ENCODE results near the gene PAPOLA. TPM values are rescaled to one million over a fixed set of nuclear protein-coding genes. Genes with fewer than 3 reads are reported as not detected.

The PAPOLA gene
- polyA plus RNA-seq, 1 experiment, result 92.4 TPM

DNA sequence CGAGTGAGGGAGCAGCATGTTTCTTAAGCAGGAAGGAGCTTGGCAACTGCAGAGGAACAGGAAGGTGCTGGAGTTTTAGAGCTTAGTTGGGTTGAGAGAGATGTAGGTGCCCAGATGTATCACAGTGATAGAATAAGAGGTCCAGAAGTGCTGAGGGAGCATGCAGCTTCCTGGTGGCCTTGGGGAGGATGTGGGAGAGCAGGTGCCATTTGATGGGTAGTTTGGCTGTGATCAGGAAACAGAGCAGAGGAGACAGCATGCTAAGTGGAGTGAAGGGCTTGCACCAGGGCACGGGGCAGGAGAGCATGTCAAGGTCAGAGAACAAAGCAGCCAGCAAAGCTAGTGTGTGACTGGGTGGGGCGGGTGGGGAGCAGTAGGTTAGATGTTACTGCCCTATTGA is 74.8 kb downstream of the PAPOLA start:
- TF ChIP-seq, protein P1, sequence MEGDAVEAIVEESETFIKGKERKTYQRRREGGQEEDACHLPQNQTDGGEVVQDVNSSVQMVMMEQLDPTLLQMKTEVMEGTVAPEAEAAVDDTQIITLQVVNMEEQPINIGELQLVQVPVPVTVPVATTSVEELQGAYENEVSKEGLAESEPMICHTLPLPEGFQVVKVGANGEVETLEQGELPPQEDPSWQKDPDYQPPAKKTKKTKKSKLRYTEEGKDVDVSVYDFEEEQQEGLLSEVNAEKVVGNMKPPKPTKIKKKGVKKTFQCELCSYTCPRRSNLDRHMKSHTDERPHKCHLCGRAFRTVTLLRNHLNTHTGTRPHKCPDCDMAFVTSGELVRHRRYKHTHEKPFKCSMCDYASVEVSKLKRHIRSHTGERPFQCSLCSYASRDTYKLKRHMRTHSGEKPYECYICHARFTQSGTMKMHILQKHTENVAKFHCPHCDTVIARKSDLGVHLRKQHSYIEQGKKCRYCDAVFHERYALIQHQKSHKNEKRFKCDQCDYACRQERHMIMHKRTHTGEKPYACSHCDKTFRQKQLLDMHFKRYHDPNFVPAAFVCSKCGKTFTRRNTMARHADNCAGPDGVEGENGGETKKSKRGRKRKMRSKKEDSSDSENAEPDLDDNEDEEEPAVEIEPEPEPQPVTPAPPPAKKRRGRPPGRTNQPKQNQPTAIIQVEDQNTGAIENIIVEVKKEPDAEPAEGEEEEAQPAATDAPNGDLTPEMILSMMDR (IDR thresholded peaks at IDR 0.05; ENCODE audit: insufficient read depth, low read depth, low read length), result no peak
- no peaks in the 10 kb centered on the region for H3K27me3 ChIP-seq (ENCODE audit: control insufficient read depth, insufficient read depth, low read length)
- no peak for DNase-seq (ENCODE audit: low read depth)
- no peak overlapping the region for H3K4me3 ChIP-seq (ENCODE audit: low read depth, low read length)
- ChIA-PET POLR2A (interaction anchor here (0.5 kb wide), 1 partner anchor 254 kb away, joined by 3 read pairs; no protein-coding TSS in a partner anchor), CTCF (interaction anchor here (0.5 to 2.3 kb wide), 2 partner anchors 10 to 19 kb away, joined by 3 to 16 read pairs; no protein-coding TSS in a partner anchor)
- no peaks in the 10 kb centered on the region for H3K36me3 ChIP-seq (ENCODE audit: control insufficient read depth, insufficient read depth, low read length)

DNA sequence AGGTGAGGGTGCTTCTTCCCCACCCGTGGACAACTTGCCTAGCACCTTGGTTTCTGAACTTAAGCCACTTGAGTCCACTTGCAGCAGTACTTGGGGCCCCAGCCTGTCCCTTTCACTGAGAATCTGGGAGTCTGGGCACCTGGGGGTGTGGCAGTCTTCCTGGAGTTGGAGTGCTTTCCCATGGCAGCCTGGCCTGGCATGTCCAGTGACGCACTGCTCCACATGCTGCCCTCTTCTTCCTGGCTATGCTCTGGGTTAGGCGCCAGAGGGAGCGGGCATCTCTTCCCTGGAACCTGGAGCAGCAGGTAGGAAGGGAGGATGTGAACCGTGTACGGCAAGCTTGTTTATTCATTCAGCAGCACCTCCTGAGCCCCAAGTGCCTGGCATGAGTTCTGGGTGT is 76.4 kb downstream of the PAPOLA start:
- ChIA-PET POLR2A (interaction anchor here (0.6 kb wide), 1 partner anchor 162 kb away, joined by 9 read pairs; no protein-coding TSS in a partner anchor), CTCF (interaction anchor here (1.0 kb wide), 1 partner anchor 11 kb away, joined by 5 read pairs; no protein-coding TSS in a partner anchor)
- Histone ChIP-seq H3K27me3 (ENCODE audit: control insufficient read depth, insufficient read depth, low read length) (no peaks in the 10 kb centered on the region), H3K4me3 (ENCODE audit: low read depth, low read length) (no peak overlapping the region), H3K36me3 (ENCODE audit: control insufficient read depth, insufficient read depth, low read length) (no peaks in the 10 kb centered on the region)
- TF ChIP-seq, protein P1 (IDR thresholded peaks at IDR 0.05; ENCODE audit: insufficient read depth, low read depth, low read length), result no peak
- no peak for DNase-seq (ENCODE audit: low read depth)

DNA sequence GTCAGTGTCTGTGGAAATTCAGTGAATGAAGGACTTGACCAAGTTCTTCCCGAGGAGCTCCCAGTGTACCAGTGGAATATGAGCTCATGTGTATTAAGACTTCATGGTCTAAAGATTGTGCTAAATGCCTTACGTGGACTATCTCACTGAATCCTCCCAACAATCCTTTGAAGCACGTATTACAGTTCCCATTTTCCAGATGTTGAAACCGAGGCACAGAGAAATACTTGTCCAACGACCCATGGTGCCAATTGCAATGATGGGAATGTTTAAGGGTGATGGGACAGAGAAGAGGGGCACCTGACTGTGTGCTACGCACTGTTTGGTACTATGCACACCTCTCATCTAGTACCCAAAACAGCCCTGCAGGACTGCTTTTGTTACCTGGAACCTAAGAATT is 77.2 kb downstream of the PAPOLA start:
- no peak for DNase-seq (ENCODE audit: low read depth)
- TF ChIP-seq, protein P1 (IDR thresholded peaks at IDR 0.05; ENCODE audit: insufficient read depth, low read depth, low read length), result no peak
- Histone ChIP-seq H3K36me3 (ENCODE audit: control insufficient read depth, insufficient read depth, low read length) (no peaks in the 10 kb centered on the region), H3K27me3 (ENCODE audit: control insufficient read depth, insufficient read depth, low read length) (peaks cover 4% of the 10 kb centered on the region; the same call in 1 of the 2 replicates), H3K4me3 (ENCODE audit: low read depth, low read length) (no peak overlapping the region)
- ChIA-PET POLR2A (interaction anchor here (0.6 kb wide), 1 partner anchor 161 kb away, joined by 9 read pairs; no protein-coding TSS in a partner anchor), CTCF (interaction anchor here (1.0 kb wide), 1 partner anchor 12 kb away, joined by 5 read pairs; no protein-coding TSS in a partner anchor)

- H3K36me3 ChIP-seq (ENCODE audit: control insufficient read depth, insufficient read depth, low read length), result no peaks in the 10 kb centered on the region
- TF ChIP-seq, protein P1 (IDR thresholded peaks at IDR 0.05; ENCODE audit: insufficient read depth, low read depth, low read length), result no peak
- ChIA-PET POLR2A (no interaction called here), CTCF (interaction anchor here (0.5 to 1.5 kb wide), 5 partner anchors 9 to 1052 kb away, joined by 3 to 5 read pairs (median 4); no protein-coding TSS in a partner anchor)
- peaks cover 4% of the 10 kb centered on the region; the same call in 1 of the 2 replicates for H3K27me3 ChIP-seq (ENCODE audit: control insufficient read depth, insufficient read depth, low read length)
- DNase-seq (ENCODE audit: low read depth), result no peak
- H3K4me3 ChIP-seq (ENCODE audit: low read depth, low read length), result no peak overlapping the region
Measured at GRCh38 chr14:96579855-96580254, 77.7 kb downstream of the PAPOLA start.

DNA sequence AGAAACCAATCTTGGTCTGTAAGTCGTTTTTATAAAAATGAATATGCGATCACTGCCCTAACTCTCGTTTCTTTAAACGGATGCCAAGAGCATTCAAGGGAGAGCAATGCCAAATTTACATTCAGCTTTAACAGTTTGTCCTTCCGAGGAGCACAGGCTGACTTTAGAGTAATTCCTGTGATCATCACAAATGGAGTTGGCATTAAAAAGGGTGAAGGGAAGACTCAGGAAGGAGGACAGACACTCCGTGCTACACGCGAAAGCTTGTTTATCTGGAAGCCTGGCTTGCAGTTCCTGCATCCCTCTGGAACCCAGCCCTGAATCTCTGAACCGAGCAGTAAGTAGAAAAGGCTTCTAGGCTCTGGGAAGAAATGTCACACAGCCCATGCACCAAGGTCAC is 78.4 kb downstream of the PAPOLA start:
- ChIA-PET POLR2A (no interaction called here), CTCF (interaction anchor here (1.1 to 1.5 kb wide), 2 partner anchors 9 to 14 kb away, joined by 4 read pairs; no protein-coding TSS in a partner anchor)
- TF ChIP-seq, protein P1 (IDR thresholded peaks at IDR 0.05; ENCODE audit: insufficient read depth, low read depth, low read length), result no peak
- peaks cover 4% of the 10 kb centered on the region; the same call in 1 of the 2 replicates for H3K27me3 ChIP-seq (ENCODE audit: control insufficient read depth, insufficient read depth, low read length)
- DNase-seq (ENCODE audit: low read depth), result no peak
- H3K4me3 ChIP-seq (ENCODE audit: low read depth, low read length), result no peak overlapping the region
- H3K36me3 ChIP-seq (ENCODE audit: control insufficient read depth, insufficient read depth, low read length), result no peaks in the 10 kb centered on the region

Data from BJ (cell line).